Measurements from ENCODE around the gene SCAMP5.

SCAMP5 gene

GRCh38 chr15:75045332-75046015 lies 50.1 kb downstream of the SCAMP5 start:
- DNase-seq (ENCODE audit: low spot score), result peak; percentile 48
- in situ Hi-C loops (cut with MboI; ENCODE audit: low pct_unique_long_range_greater_than_20kb, low sequenced_read_pairs, unreplicated experiment), result no loop called here
- no peak for TF ChIP-seq CTCF (IDR thresholded peaks at IDR 0.05; ENCODE audit: extremely low read depth, insufficient read depth, missing control alignments)

- DNase-seq (ENCODE audit: low spot score), result no peak
Measured at GRCh38 chr15:75048394-75048793, 53.0 kb downstream of the SCAMP5 start.

GRCh38 chr15:75049392-75049791 lies 54.0 kb downstream of the SCAMP5 start:
- in situ Hi-C loops (cut with MboI; ENCODE audit: low pct_unique_long_range_greater_than_20kb, low sequenced_read_pairs, unreplicated experiment), result no loop called here
- no peak for DNase-seq (ENCODE audit: low spot score)
- TF ChIP-seq CTCF (IDR thresholded peaks at IDR 0.05; ENCODE audit: extremely low read depth, insufficient read depth, missing control alignments), result no peak

More at GRCh38 chr15:75048394-75048793, 53.0 kb downstream of the SCAMP5 start:
- in situ Hi-C loops (cut with MboI; ENCODE audit: low pct_unique_long_range_greater_than_20kb, low sequenced_read_pairs, unreplicated experiment), result no loop called here
- TF ChIP-seq CTCF (IDR thresholded peaks at IDR 0.05; ENCODE audit: extremely low read depth, insufficient read depth, missing control alignments), result no peak

GRCh38 chr15:75050283-75050682 lies 54.9 kb downstream of the SCAMP5 start:
- TF ChIP-seq CTCF (IDR thresholded peaks at IDR 0.05; ENCODE audit: extremely low read depth, insufficient read depth, missing control alignments), result no peak
- in situ Hi-C loops (cut with MboI; ENCODE audit: low pct_unique_long_range_greater_than_20kb, low sequenced_read_pairs, unreplicated experiment), result no loop called here
- DNase-seq (ENCODE audit: low spot score), result no peak

GRCh38 chr15:75051191-75051608 lies 55.8 kb downstream of the SCAMP5 start:
- DNase-seq (ENCODE audit: low spot score), result no peak
- in situ Hi-C loops (cut with MboI; ENCODE audit: low pct_unique_long_range_greater_than_20kb, low sequenced_read_pairs, unreplicated experiment), result no loop called here
- no peak for TF ChIP-seq CTCF (IDR thresholded peaks at IDR 0.05; ENCODE audit: extremely low read depth, insufficient read depth, missing control alignments)

- in situ Hi-C loops (cut with MboI; ENCODE audit: low pct_unique_long_range_greater_than_20kb, low sequenced_read_pairs, unreplicated experiment), result no loop called here
- no peak for DNase-seq (ENCODE audit: low spot score)
- TF ChIP-seq CTCF (IDR thresholded peaks at IDR 0.05; ENCODE audit: extremely low read depth, insufficient read depth, missing control alignments), result no peak
Measured at GRCh38 chr15:75051711-75052110, 56.3 kb downstream of the SCAMP5 start.
